ENCODE results near the gene VAC14. TPM values are rescaled to one million over a fixed set of nuclear protein-coding genes. Genes with fewer than 3 reads are reported as not detected.

Gene VAC14
- total RNA-seq, 1 experiment from 2014 or later, result 69.2 TPM

GRCh38 chr16:70735141-70735979, 65.6 kb downstream of the VAC14 start:
- in situ Hi-C loops (cut with HindIII; ENCODE audit: low sequenced_read_pairs), result no loop called here
- DNase-seq (ENCODE audit: low spot score), result no peak

- in situ Hi-C loops (cut with HindIII; ENCODE audit: low sequenced_read_pairs), result no loop called here
- DNase-seq (ENCODE audit: low spot score), result no peak
Measured at GRCh38 chr16:70734522-70735095, 66.3 kb downstream of the VAC14 start.

- in situ Hi-C loops (cut with HindIII; ENCODE audit: low sequenced_read_pairs), result no loop called here
- DNase-seq (ENCODE audit: low spot score), result peak; percentile 96
Measured at GRCh38 chr16:70730944-70731343, 70.0 kb downstream of the VAC14 start.

- in situ Hi-C loops (cut with HindIII; ENCODE audit: low sequenced_read_pairs), result no loop called here
Measured at GRCh38 chr16:70730031-70730430, 70.9 kb downstream of the VAC14 start.

GRCh38 chr16:70729292-70729691, 71.7 kb downstream of the VAC14 start:
- DNase-seq (ENCODE audit: low spot score), result no peak
- in situ Hi-C loops (cut with HindIII; ENCODE audit: low sequenced_read_pairs), result no loop called here

More at GRCh38 chr16:70730031-70730430, 70.9 kb downstream of the VAC14 start:
- peak; percentile 80 for DNase-seq (ENCODE audit: low spot score)

GRCh38 chr16:70728150-70728549, 72.8 kb downstream of the VAC14 start:
- in situ Hi-C loops (cut with HindIII; ENCODE audit: low sequenced_read_pairs), result no loop called here
- DNase-seq (ENCODE audit: low spot score), result no peak

GRCh38 chr16:70726892-70727361, 74.0 kb downstream of the VAC14 start:
- in situ Hi-C loops (cut with HindIII; ENCODE audit: low sequenced_read_pairs), result no loop called here
- DNase-seq (ENCODE audit: low spot score), result no peak

- in situ Hi-C loops (cut with HindIII; ENCODE audit: low sequenced_read_pairs), result no loop called here
- DNase-seq (ENCODE audit: low spot score), result no peak
Measured at GRCh38 chr16:70725912-70726828, 74.8 kb downstream of the VAC14 start.

GRCh38 chr16:70725024-70725911, 75.7 kb downstream of the VAC14 start:
- in situ Hi-C loops (cut with HindIII; ENCODE audit: low sequenced_read_pairs), result no loop called here
- no peak for DNase-seq (ENCODE audit: low spot score)

GRCh38 chr16:70724146-70725023, 76.6 kb downstream of the VAC14 start:
- in situ Hi-C loops (cut with HindIII; ENCODE audit: low sequenced_read_pairs), result no loop called here
- no peak for DNase-seq (ENCODE audit: low spot score)

GRCh38 chr16:70723740-70724145, 77.2 kb downstream of the VAC14 start:
- no peak for DNase-seq (ENCODE audit: low spot score)
- in situ Hi-C loops (cut with HindIII; ENCODE audit: low sequenced_read_pairs), result no loop called here

GRCh38 chr16:70721202-70721963, 79.6 kb downstream of the VAC14 start:
- in situ Hi-C loops (cut with HindIII; ENCODE audit: low sequenced_read_pairs), result no loop called here
- no peak for DNase-seq (ENCODE audit: low spot score)

GRCh38 chr16:70720425-70721201, 80.3 kb downstream of the VAC14 start:
- no peak for DNase-seq (ENCODE audit: low spot score)
- in situ Hi-C loops (cut with HindIII; ENCODE audit: low sequenced_read_pairs), result no loop called here

GRCh38 chr16:70717065-70717464, 83.9 kb downstream of the VAC14 start:
- in situ Hi-C loops (cut with HindIII; ENCODE audit: low sequenced_read_pairs), result no loop called here
- DNase-seq (ENCODE audit: low spot score), result no peak

GRCh38 chr16:70715860-70716357, 85.0 kb downstream of the VAC14 start:
- in situ Hi-C loops (cut with HindIII; ENCODE audit: low sequenced_read_pairs), result no loop called here
- peak; percentile 91 for DNase-seq (ENCODE audit: low spot score)
